Activated B cell treated with CpG ODN at 0.5 μM for 24 hours (primary cell): ENCODE results near the gene LY9. TPM values are rescaled to one million over a fixed set of nuclear protein-coding genes. Genes with fewer than 3 reads are reported as not detected.

Source experiments
- ATAC-seq: fragments of 200-7000 bp; cut with Tn5 transposase; one replicate; pipeline ENCODE4 v1.10.0; 2021; ENCODE audit warnings: low read depth, mild to moderate bottlenecking, moderate library complexity
- CTCF ChIA-PET: fragments of 350-600 bp; sonication (Branson Sonifier 250); formaldehyde crosslinking; loops from one replicate; lab custom pipeline; 2021; ENCODE audit warnings: antibody characterized with exemption; lab: Charles Lee
- POLR2A ChIA-PET: fragments of 350-600 bp; sonication (Branson Sonifier 250); formaldehyde crosslinking; loops from one replicate; lab custom pipeline; 2021; ENCODE audit warnings: antibody characterized with exemption; lab: Charles Lee
- DNase-seq: peaks from one replicate; pipeline ENCODE4 v3.0.0; 2022
- H3K27ac Mint-ChIP-seq: one replicate; pipeline ENCODE4 v1.8.0; 2020; ENCODE audit warnings: mixed read lengths
- H3K27me3 Mint-ChIP-seq: one replicate; pipeline ENCODE4 v1.8.0; 2021; ENCODE audit warnings: mixed read lengths
- H3K36me3 Mint-ChIP-seq: one replicate; pipeline ENCODE4 v1.8.0; 2021; ENCODE audit warnings: low read depth, mixed read lengths
- H3K4me1 Mint-ChIP-seq: one replicate; pipeline ENCODE4 v1.8.0; 2021; ENCODE audit warnings: mixed read lengths
- H3K4me3 Mint-ChIP-seq: one replicate; pipeline ENCODE4 v1.8.0; 2020; ENCODE audit warnings: mild to moderate bottlenecking, mixed read lengths
- H3K9me3 Mint-ChIP-seq: one replicate; pipeline ENCODE4 v1.8.0; 2020; ENCODE audit warnings: mixed read lengths
- CTCF ChIP-seq: fragments of 200-600 bp; IDR thresholded peaks from one replicate; pipeline ENCODE4 v1.8.0; 2022; ENCODE audit warnings: antibody characterized with exemption, mild to moderate bottlenecking
- intact Hi-C: fragments of 100-400 bp; cut with micrococcal nuclease; formaldehyde crosslinking; loops from one replicate; pipeline ENCODE4 v1.15.1; 2024
- total RNA-seq: library from RNA; stranded (reverse); gene quantifications from 2 replicates; pipeline ENCODE4 v1.2.3, GENCODE V29; 2022

Gene LY9
- total RNA-seq, 1 donor from 2014 or later, result 71.6 TPM

GRCh38 chr1:160755461-160755860 lies 40.5 kb upstream of the LY9 start:
- ChIA-PET POLR2A (interaction anchor here (0.7 to 1.2 kb wide), 4 partner anchors 16 to 368 kb away, joined by 3 to 4 read pairs (median 4); partner anchors contain the start of genes CD48 and SLAMF7), CTCF (interaction anchor here (0.8 to 1.6 kb wide), 2 partner anchors 12 to 21 kb away, joined by 3 to 4 read pairs; no protein-coding TSS in a partner anchor)
- Mint-ChIP-seq H3K27ac (no peak overlapping the region), H3K4me3 (no peak overlapping the region), H3K4me1 (peaks cover 32% of the 10 kb centered on the region), H3K36me3 (peaks cover 36% of the 10 kb centered on the region), H3K9me3 (no peaks in the 10 kb centered on the region), H3K27me3 (no peaks in the 10 kb centered on the region)
- ATAC-seq (no peak), DNase-seq (no peak)
- intact Hi-C loops, result no loop called here
- TF ChIP-seq CTCF, result no peak

DNA sequence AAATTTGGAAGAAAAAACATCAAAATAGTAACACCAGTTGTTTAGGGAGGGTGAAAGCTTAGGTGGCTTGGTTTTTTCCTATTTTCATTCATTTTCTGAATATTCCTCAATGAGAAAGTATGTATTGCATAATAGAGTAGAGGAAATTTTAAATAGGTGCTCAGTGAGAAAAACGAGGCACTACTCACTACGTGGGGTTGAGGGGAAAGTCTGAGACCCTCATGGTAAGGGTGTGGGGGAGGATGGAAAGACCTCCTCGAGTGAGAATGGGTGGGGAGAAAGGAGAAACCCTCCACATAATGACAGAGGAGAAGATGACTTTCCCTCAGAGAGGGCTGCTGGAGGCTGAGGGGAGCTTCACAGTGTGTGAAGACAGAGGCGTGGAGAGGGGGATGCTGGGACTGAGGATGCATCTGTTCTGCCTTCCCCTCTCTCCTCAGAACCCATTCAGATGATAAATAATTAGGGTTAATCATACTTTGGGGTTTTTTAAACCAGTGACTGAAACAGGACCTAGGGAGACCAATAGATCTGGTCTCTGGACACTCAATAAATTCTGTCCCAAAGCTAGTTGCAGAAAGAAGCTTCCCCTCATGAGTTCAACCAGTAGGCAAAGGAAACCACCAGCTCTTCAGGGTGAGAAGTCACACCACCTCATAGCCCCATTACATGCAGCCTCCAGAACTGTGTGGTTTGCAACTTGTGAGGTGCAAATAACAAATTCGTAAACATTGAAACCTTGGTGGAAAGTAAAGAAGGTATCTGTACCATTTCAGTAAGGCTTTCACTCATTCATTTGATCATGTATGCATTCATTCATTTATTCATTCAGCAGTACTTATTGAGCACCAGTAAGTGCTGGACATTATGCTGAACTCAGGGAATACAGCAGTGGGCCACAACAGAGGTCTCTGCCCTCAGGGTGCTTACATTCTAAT lies 39.8 kb upstream of the LY9 start:
- no peaks in the 10 kb centered on the region for H3K27me3 Mint-ChIP-seq
- DNase-seq (no peak), ATAC-seq (peak; percentile 15)
- CTCF ChIA-PET, result interaction anchor here (0.8 to 1.6 kb wide), 4 partner anchors 11 to 29 kb away, joined by 3 to 4 read pairs (median 3); no protein-coding TSS in a partner anchor
- peaks cover 31% of the 10 kb centered on the region for H3K36me3 Mint-ChIP-seq
- H3K27ac Mint-ChIP-seq, result peak overlapping the region; percentile 55
- POLR2A ChIA-PET, result interaction anchor here (0.7 to 1.2 kb wide), 3 partner anchors 17 to 44 kb away, joined by 3 to 4 read pairs (median 3); partner anchors contain the start of genes CD48 and SLAMF7
- H3K4me1 Mint-ChIP-seq, result peaks cover 25% of the 10 kb centered on the region
- intact Hi-C loops, result no loop called here
- no peak overlapping the region for H3K4me3 Mint-ChIP-seq
- H3K9me3 Mint-ChIP-seq, result no peaks in the 10 kb centered on the region
- no peak for TF ChIP-seq CTCF

DNA sequence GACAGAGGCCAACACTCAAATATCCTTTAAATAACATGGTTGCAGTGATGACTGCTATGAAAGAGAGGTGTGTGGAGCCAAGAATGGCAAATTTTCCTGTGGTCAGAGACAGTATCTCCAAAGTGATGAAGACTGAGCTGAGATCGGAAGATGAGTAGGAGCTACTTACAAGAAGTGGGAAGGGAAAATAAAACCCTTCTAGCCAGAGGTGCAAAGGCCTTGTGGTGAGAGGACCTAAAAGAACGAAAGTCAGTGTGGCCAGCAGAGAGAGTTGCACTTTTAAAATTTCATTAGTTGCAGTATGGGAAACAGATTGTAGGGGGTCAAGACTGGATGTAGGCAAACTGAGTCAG lies 39.1 kb upstream of the LY9 start:
- Mint-ChIP-seq H3K9me3 (no peaks in the 10 kb centered on the region), H3K27me3 (no peaks in the 10 kb centered on the region), H3K36me3 (peaks cover 28% of the 10 kb centered on the region), H3K4me1 (peaks cover 20% of the 10 kb centered on the region), H3K4me3 (no peak overlapping the region), H3K27ac (no peak overlapping the region)
- TF ChIP-seq CTCF, result no peak
- no peak for DNase-seq
- intact Hi-C loops, result no loop called here
- ChIA-PET POLR2A (interaction anchor here (0.5 to 0.8 kb wide), 2 partner anchors 16 to 313 kb away, joined by 3 to 10 read pairs; no protein-coding TSS in a partner anchor), CTCF (interaction anchor here (1.0 kb wide), 2 partner anchors 12 to 30 kb away, joined by 3 read pairs; no protein-coding TSS in a partner anchor)
- no peak for ATAC-seq

DNA sequence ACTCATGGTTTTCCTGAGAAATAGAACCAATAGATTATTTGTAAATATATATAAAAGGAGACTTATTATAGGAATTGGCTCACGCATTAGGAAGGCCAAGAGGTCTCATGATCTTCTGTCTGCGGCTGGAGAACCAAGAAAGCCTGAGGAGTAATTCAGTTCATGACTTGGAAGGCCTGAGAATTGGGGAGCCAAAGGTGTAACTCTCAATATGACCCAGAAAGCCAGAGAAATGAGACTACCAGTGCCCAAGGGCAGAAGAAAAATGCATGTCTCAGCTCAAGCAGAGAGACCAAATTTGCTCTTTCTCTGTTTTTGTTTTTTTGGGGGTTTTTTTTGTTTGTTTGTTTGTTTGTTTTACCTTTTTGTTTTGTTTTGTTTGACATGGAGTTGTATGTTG lies 37.5 kb upstream of the LY9 start:
- no peak for TF ChIP-seq CTCF
- no peaks in the 10 kb centered on the region for H3K9me3 Mint-ChIP-seq
- H3K4me1 Mint-ChIP-seq, result peaks cover 4% of the 10 kb centered on the region
- intact Hi-C loops, result loop anchor here (2.0 kb wide), 1 partner anchor 18 kb away; no protein-coding TSS in a partner anchor
- POLR2A ChIA-PET, result no interaction called here
- peaks cover 11% of the 10 kb centered on the region for H3K36me3 Mint-ChIP-seq
- no peaks in the 10 kb centered on the region for H3K27me3 Mint-ChIP-seq
- CTCF ChIA-PET, result no interaction called here
- no peak overlapping the region for H3K4me3 Mint-ChIP-seq
- ATAC-seq (no peak), DNase-seq (no peak)
- H3K27ac Mint-ChIP-seq, result no peak overlapping the region

GRCh38 chr1:160759740-160760139 lies 36.2 kb upstream of the LY9 start:
- Mint-ChIP-seq H3K4me1 (peaks cover 4% of the 10 kb centered on the region), H3K4me3 (no peak overlapping the region), H3K36me3 (peaks cover 2% of the 10 kb centered on the region), H3K27me3 (no peaks in the 10 kb centered on the region), H3K9me3 (no peaks in the 10 kb centered on the region), H3K27ac (no peak overlapping the region)
- CTCF ChIA-PET, result interaction anchor here (1.1 kb wide), 1 partner anchor 52 kb away, joined by 3 read pairs; no protein-coding TSS in a partner anchor
- intact Hi-C loops, result loop anchor here (2.0 kb wide), 1 partner anchor 19 kb away; no protein-coding TSS in a partner anchor
- ATAC-seq (no peak), DNase-seq (no peak)
- TF ChIP-seq CTCF, result no peak
- POLR2A ChIA-PET, result interaction anchor here (0.6 kb wide), 1 partner anchor 19 kb away, joined by 3 read pairs; no protein-coding TSS in a partner anchor
